HUES48 (cell line): Measurements from ENCODE around the gene ASB4.
"Not testable (repeated sequence)": the region's sequence is repeated elsewhere in the genome, so short reads cannot be mapped to it uniquely, and the experiment has no call there.

Experiments
- H3K27ac ChIP-seq: one replicate; pipeline ENCODE4 v1.7.0; 2013; ENCODE audit warnings: low read depth, low read length, inconsistent platforms
- H3K27me3 ChIP-seq: 2 replicates; pipeline ENCODE4 v1.6.1; 2013; ENCODE audit warnings: mild to moderate bottlenecking, low read length; ENCODE audit not compliant: control insufficient read depth, insufficient read depth
- H3K36me3 ChIP-seq: 2 replicates; pipeline ENCODE4 v1.6.1; 2013; ENCODE audit warnings: low read length; ENCODE audit not compliant: control insufficient read depth, insufficient read depth
- H3K4me1 ChIP-seq: 2 replicates; pipeline ENCODE4 v1.6.1; 2013; ENCODE audit warnings: mild to moderate bottlenecking, low read length; ENCODE audit not compliant: control insufficient read depth, insufficient read depth
- H3K4me3 ChIP-seq: 2 replicates; pipeline ENCODE4 v1.5.1; 2013; ENCODE audit warnings: mild to moderate bottlenecking, low read depth, low read length
- H3K9ac ChIP-seq: 2 replicates; pipeline ENCODE4 v1.6.1; 2013; ENCODE audit warnings: mild to moderate bottlenecking, low read depth, low read length, moderate library complexity
- H3K9me3 ChIP-seq: 2 replicates; pipeline ENCODE4 v1.6.1; 2013; ENCODE audit warnings: low read length; ENCODE audit not compliant: control insufficient read depth, insufficient read depth

Gene ASB4

GRCh38 chr7:95504132-95504588 is 18.4 kb downstream of the ASB4 start:
- H3K4me3 ChIP-seq, H3K9ac ChIP-seq: not testable (repeated sequence)
- H3K27ac ChIP-seq, result peak overlapping the region; percentile 69

GRCh38 chr7:95508780-95509179 is 23.0 kb downstream of the ASB4 start:
- no peak overlapping the region for H3K27ac ChIP-seq
- H3K27me3 ChIP-seq, result no peaks in the 10 kb centered on the region
- H3K9me3 ChIP-seq, result no peaks in the 10 kb centered on the region
- H3K4me1 ChIP-seq, result peaks cover 13% of the 10 kb centered on the region
- H3K36me3 ChIP-seq, result no peaks in the 10 kb centered on the region
- no peak overlapping the region for H3K4me3 ChIP-seq
- no peak overlapping the region for H3K9ac ChIP-seq

More at GRCh38 chr7:95504132-95504588, 18.4 kb downstream of the ASB4 start:
- H3K9me3 ChIP-seq, H3K27me3 ChIP-seq, H3K36me3 ChIP-seq: not testable (repeated sequence)
- peaks cover 36% of the 10 kb centered on the region for H3K4me1 ChIP-seq

- Histone ChIP-seq H3K4me3 (no peak overlapping the region), H3K4me1 (peaks cover 8% of the 10 kb centered on the region), H3K36me3 (no peaks in the 10 kb centered on the region), H3K27ac (no peak overlapping the region), H3K27me3 (no peaks in the 10 kb centered on the region), H3K9me3 (no peaks in the 10 kb centered on the region), H3K9ac (no peak overlapping the region)
Observed at GRCh38 chr7:95509199-95509598, 23.5 kb downstream of the ASB4 start.

- Histone ChIP-seq H3K4me1 (no peaks in the 10 kb centered on the region; the same call in 1 of the 2 replicates), H3K36me3 (no peaks in the 10 kb centered on the region), H3K27me3 (no peaks in the 10 kb centered on the region), H3K4me3 (no peak overlapping the region), H3K9ac (no peak overlapping the region), H3K27ac (no peak overlapping the region), H3K9me3 (no peaks in the 10 kb centered on the region)
Observed at GRCh38 chr7:95511716-95512260, 26.0 kb downstream of the ASB4 start.

- H3K27me3 ChIP-seq, result no peaks in the 10 kb centered on the region
- no peak overlapping the region for H3K9ac ChIP-seq
- H3K27ac ChIP-seq, result no peak overlapping the region
- H3K36me3 ChIP-seq, result no peaks in the 10 kb centered on the region
- no peaks in the 10 kb centered on the region for H3K9me3 ChIP-seq
- no peaks in the 10 kb centered on the region for H3K4me1 ChIP-seq
- no peak overlapping the region for H3K4me3 ChIP-seq
Observed at GRCh38 chr7:95517458-95517857, 31.7 kb downstream of the ASB4 start.

GRCh38 chr7:95517870-95518269 is 32.1 kb downstream of the ASB4 start:
- H3K27me3 ChIP-seq, result no peaks in the 10 kb centered on the region
- H3K9me3 ChIP-seq, result no peaks in the 10 kb centered on the region
- no peak overlapping the region for H3K9ac ChIP-seq
- H3K27ac ChIP-seq, result no peak overlapping the region
- H3K36me3 ChIP-seq, result no peaks in the 10 kb centered on the region
- no peak overlapping the region for H3K4me3 ChIP-seq
- H3K4me1 ChIP-seq, result no peaks in the 10 kb centered on the region

GRCh38 chr7:95520136-95520535 is 34.4 kb downstream of the ASB4 start:
- Histone ChIP-seq H3K4me1 (no peaks in the 10 kb centered on the region), H3K27me3 (no peaks in the 10 kb centered on the region), H3K9me3 (no peaks in the 10 kb centered on the region), H3K27ac (no peak overlapping the region), H3K4me3 (no peak overlapping the region), H3K9ac (no peak overlapping the region), H3K36me3 (no peaks in the 10 kb centered on the region)

GRCh38 chr7:95525503-95525902 is 39.8 kb downstream of the ASB4 start:
- H3K27ac ChIP-seq, result no peak overlapping the region
- H3K9me3 ChIP-seq, result no peaks in the 10 kb centered on the region
- no peak overlapping the region for H3K9ac ChIP-seq
- H3K4me3 ChIP-seq, result no peak overlapping the region
- no peaks in the 10 kb centered on the region for H3K4me1 ChIP-seq
- no peaks in the 10 kb centered on the region for H3K36me3 ChIP-seq
- no peaks in the 10 kb centered on the region for H3K27me3 ChIP-seq

GRCh38 chr7:95526128-95526738 is 40.5 kb downstream of the ASB4 start:
- Histone ChIP-seq H3K36me3 (no peaks in the 10 kb centered on the region), H3K27ac (no peak overlapping the region), H3K27me3 (no peaks in the 10 kb centered on the region), H3K4me1 (no peaks in the 10 kb centered on the region), H3K9ac (no peak overlapping the region), H3K9me3 (no peaks in the 10 kb centered on the region), H3K4me3 (no peak overlapping the region)

- Histone ChIP-seq H3K4me3 (no peak overlapping the region), H3K27ac (no peak overlapping the region), H3K27me3 (no peaks in the 10 kb centered on the region), H3K36me3 (no peaks in the 10 kb centered on the region), H3K9ac (no peak overlapping the region), H3K4me1 (no peaks in the 10 kb centered on the region), H3K9me3 (no peaks in the 10 kb centered on the region)
Observed at GRCh38 chr7:95527033-95527775, 41.5 kb downstream of the ASB4 start.

GRCh38 chr7:95527776-95528250 is 42.1 kb downstream of the ASB4 start:
- H3K36me3 ChIP-seq, result no peaks in the 10 kb centered on the region
- H3K27ac ChIP-seq, result no peak overlapping the region
- no peaks in the 10 kb centered on the region for H3K27me3 ChIP-seq
- no peak overlapping the region for H3K9ac ChIP-seq
- no peak overlapping the region for H3K4me3 ChIP-seq
- no peaks in the 10 kb centered on the region for H3K4me1 ChIP-seq
- H3K9me3 ChIP-seq, result no peaks in the 10 kb centered on the region
